H9 (cell line): Measurements from ENCODE around the gene IFNL1. TPM values are rescaled to one million over a fixed set of nuclear protein-coding genes. Genes with fewer than 3 reads are reported as not detected.

Source experiments
- DNase-seq: peaks from one replicate; pipeline ENCODE4 v3.0.0-alpha.2; 2017
- H2AFZ ChIP-seq: one replicate; pipeline ENCODE4 v1.6.1; 2013; ENCODE audit warnings: mild to moderate bottlenecking, low read length, control low read depth, moderate library complexity
- H2AK5ac ChIP-seq: 2 replicates; pipeline ENCODE4 v1.6.1; 2013; ENCODE audit warnings: low read length, control low read depth, mixed read lengths; ENCODE audit not compliant: insufficient read length
- H2BK120ac ChIP-seq: one replicate; pipeline ENCODE4 v1.6.1; 2013; ENCODE audit warnings: low read depth, mild to moderate bottlenecking, low read length, control low read depth, inconsistent platforms; ENCODE audit not compliant: poor library complexity, severe bottlenecking
- H2BK12ac ChIP-seq: 2 replicates; pipeline ENCODE4 v1.6.1; 2013; ENCODE audit warnings: low read length, control low read depth, mixed read lengths, low read depth; ENCODE audit not compliant: insufficient read length
- H2BK15ac ChIP-seq: 2 replicates; pipeline ENCODE4 v1.6.1; 2013; ENCODE audit warnings: low read depth, low read length, control low read depth
- H2BK20ac ChIP-seq: one replicate; pipeline ENCODE4 v1.6.1; 2013; ENCODE audit warnings: low read depth, mild to moderate bottlenecking, low read length, control low read depth, inconsistent platforms; ENCODE audit not compliant: poor library complexity, severe bottlenecking
- H2BK5ac ChIP-seq: 2 replicates; pipeline ENCODE4 v1.6.1; 2013; ENCODE audit warnings: low read length, control low read depth, mixed read lengths; ENCODE audit not compliant: insufficient read length
- H3K14ac ChIP-seq: 2 replicates; pipeline ENCODE4 v1.6.1; 2013; ENCODE audit warnings: low read length, control low read depth; ENCODE audit not compliant: insufficient read depth
- H3K18ac ChIP-seq: 2 replicates; pipeline ENCODE4 v1.6.1; 2013; ENCODE audit warnings: low read depth, mild to moderate bottlenecking, mixed read lengths, low read length, control low read depth; ENCODE audit not compliant: insufficient read length
- H3K23ac ChIP-seq: 2 replicates; pipeline ENCODE4 v1.6.1; 2013; ENCODE audit warnings: low read length, control low read depth, mixed read lengths, low read depth; ENCODE audit not compliant: insufficient read length
- H3K23me2 ChIP-seq: 2 replicates; pipeline ENCODE4 v1.6.1; 2013; ENCODE audit warnings: low read depth, mild to moderate bottlenecking, mixed read lengths, low read length, control low read depth; ENCODE audit not compliant: insufficient read length, poor library complexity, severe bottlenecking
- H3K27ac ChIP-seq: 2 replicates; pipeline ENCODE4 v1.5.1; 2013; ENCODE audit warnings: low read length, control low read depth, mixed read lengths, low read depth; ENCODE audit not compliant: insufficient read length
- H3K27me3 ChIP-seq: 2 replicates; pipeline ENCODE4 v1.6.1; 2013; ENCODE audit warnings: low read length, control low read depth, inconsistent platforms; ENCODE audit not compliant: insufficient read depth
- H3K4ac ChIP-seq: 2 replicates; pipeline ENCODE4 v1.6.1; 2013; ENCODE audit warnings: low read depth, mild to moderate bottlenecking, control low read depth, inconsistent platforms, low read length, moderate library complexity
- H3K4me1 ChIP-seq: 2 replicates; pipeline ENCODE4 v1.6.1; 2013; ENCODE audit warnings: low read length, control low read depth, inconsistent platforms; ENCODE audit not compliant: insufficient read depth
- H3K4me2 ChIP-seq: 2 replicates; pipeline ENCODE4 v1.6.1; 2013; ENCODE audit warnings: low read length, control low read depth, mixed read lengths; ENCODE audit not compliant: insufficient read length, insufficient read depth
- H3K56ac ChIP-seq: 2 replicates; pipeline ENCODE4 v1.6.1; 2013; ENCODE audit warnings: low read depth, mild to moderate bottlenecking, mixed read lengths, low read length, control low read depth; ENCODE audit not compliant: insufficient read length
- H3K79me1 ChIP-seq: 2 replicates; pipeline ENCODE4 v1.6.1; 2013; ENCODE audit warnings: low read depth, mild to moderate bottlenecking, moderate library complexity, low read length, control low read depth, inconsistent platforms; ENCODE audit not compliant: insufficient read depth, poor library complexity, severe bottlenecking
- H3K79me2 ChIP-seq: 2 replicates; pipeline ENCODE4 v1.6.1; 2013; ENCODE audit warnings: low read length, control low read depth, inconsistent platforms; ENCODE audit not compliant: insufficient read depth
- H3K9ac ChIP-seq: 2 replicates; pipeline ENCODE4 v1.6.1; 2013; ENCODE audit warnings: low read length, control low read depth, mixed read lengths; ENCODE audit not compliant: insufficient read length; ENCODE audit errors: extremely low read depth
- H3K9me3 ChIP-seq: one replicate; pipeline ENCODE4 v1.6.1; 2013; ENCODE audit warnings: low read depth, low read length, inconsistent platforms; ENCODE audit not compliant: control insufficient read depth
- H3T11ph ChIP-seq: one replicate; pipeline ENCODE4 v1.6.1; 2013; ENCODE audit warnings: mild to moderate bottlenecking, low read length, control low read depth, inconsistent platforms
- H4K20me1 ChIP-seq: one replicate; pipeline ENCODE4 v1.6.1; 2013; ENCODE audit not compliant: control insufficient read depth, insufficient read length, insufficient read depth
- H4K5ac ChIP-seq: 2 replicates; pipeline ENCODE4 v1.6.1; 2013; ENCODE audit warnings: low read depth, mild to moderate bottlenecking, mixed read lengths, low read length, control low read depth; ENCODE audit not compliant: insufficient read length
- H4K8ac ChIP-seq: replicated peaks from 2 replicates; pipeline ENCODE4 v1.6.1; 2013; ENCODE audit warnings: low read length, control low read depth, mixed read lengths, low read depth; ENCODE audit not compliant: insufficient read length
- H4K91ac ChIP-seq: 2 replicates; pipeline ENCODE4 v1.6.1; 2013; ENCODE audit warnings: low read depth, mild to moderate bottlenecking, moderate library complexity, mixed read lengths, low read length, control low read depth; ENCODE audit not compliant: insufficient read length
- H3K27ac Mint-ChIP-seq, 3 experiments: 2 replicates in 2 of 3; 3 replicates in 1 of 3; pipeline ENCODE4 v1.8.0; 2020 to 2021; ENCODE audit warnings: mixed read lengths in 3 of 3, mild to moderate bottlenecking in 1 of 3, moderate library complexity in 1 of 3
- H3K27me3 Mint-ChIP-seq: 2 replicates; pipeline ENCODE4 v1.8.0; 2021; ENCODE audit warnings: low read depth, mild to moderate bottlenecking, moderate library complexity, mixed read lengths
- H3K36me3 Mint-ChIP-seq, 3 experiments: 2 replicates in 2 of 3; 3 replicates in 1 of 3; pipeline ENCODE4 v1.8.0; 2020 to 2021; ENCODE audit warnings: low read depth in 3 of 3, mixed read lengths in 3 of 3; ENCODE audit not compliant: insufficient read depth in 1 of 3
- H3K4me1 Mint-ChIP-seq, 2 experiments: 2 replicates each; pipeline ENCODE4 v1.8.0; 2020; ENCODE audit warnings: mixed read lengths in 2 of 2
- H3K4me3 Mint-ChIP-seq, 2 experiments: 2 replicates in 1 of 2; 3 replicates in 1 of 2; pipeline ENCODE4 v1.8.0; 2020 to 2021; ENCODE audit warnings: mild to moderate bottlenecking in 2 of 2, mixed read lengths in 2 of 2, moderate library complexity in 1 of 2
- H3K9me3 Mint-ChIP-seq, 2 experiments: 2 replicates in 1 of 2; 3 replicates in 1 of 2; pipeline ENCODE4 v1.8.0; 2020; ENCODE audit warnings: mild to moderate bottlenecking in 2 of 2, mixed read lengths in 2 of 2, moderate library complexity in 1 of 2
- CTCF ChIP-seq: fragments of 200-600 bp; sonication (generic); conservative IDR thresholded peaks from 3 replicates; pipeline ENCODE4 v1.8.0; 2021; ENCODE audit warnings: antibody characterized with exemption, mild to moderate bottlenecking
- WGBS: extraction: QIAGEN DNeasy Blood & Tissue Kit; methylation state at CpG from one replicate; pipeline ENCODE4 v1.1.7; 2013; ENCODE audit warnings: missing lambda C conversion rate, low lambda C conversion rate, mixed read lengths; ENCODE audit not compliant: insufficient read length; ENCODE audit errors: extremely low coverage; 5-methylcytosine and 5-hydroxymethylcytosine counted together
- total RNA-seq: library from RNA; stranded (reverse); gene quantifications from 2 replicates; pipeline ENCODE4 v1.2.1, GENCODE V29; 2021

The IFNL1 gene
- total RNA-seq, 1 experiment from 2014 or later, result not detected

GRCh38 chr19:39319892-39320248, 23.7 kb downstream of the IFNL1 start:
- Histone ChIP-seq H3K79me2 (no peaks in the 10 kb centered on the region), H3K14ac (no peak overlapping the region; the same call in 1 of the 2 replicates), H3K23ac (no peak overlapping the region), H3T11ph (no peak overlapping the region), H4K91ac (no peak overlapping the region), H4K8ac (no peak overlapping the region), H2BK120ac (no peak overlapping the region), H3K23me2 (peaks cover 6% of the 10 kb centered on the region), H3K9ac (no peak overlapping the region), H4K20me1 (no peaks in the 10 kb centered on the region), H2BK12ac (no peak overlapping the region), H3K27me3 (no peaks in the 10 kb centered on the region; the same call in 1 of the 2 replicates), H2BK5ac (no peak overlapping the region), H3K4ac (no peak overlapping the region), H2BK20ac (no peak overlapping the region), H3K79me1 (no peaks in the 10 kb centered on the region), H3K4me1 (no peaks in the 10 kb centered on the region), H2BK15ac (no peak overlapping the region), H2AK5ac (no peak overlapping the region), H2AFZ (no peak overlapping the region), H4K5ac (no peak overlapping the region), H3K56ac (no peak overlapping the region), H3K9me3 (no peaks in the 10 kb centered on the region), H3K27ac (no peak overlapping the region), H3K4me2 (peak overlapping the region; percentile 79), H3K18ac (no peak overlapping the region)
- peaks cover 3 to 5% (median 3%) of the 10 kb centered on the region in 3 experiments; a peak in 4 of 7 replicates for H3K36me3 Mint-ChIP-seq
- DNase-seq, result no peak
- H3K4me3 Mint-ChIP-seq, result peak overlapping the region; percentile 75 to 96
- TF ChIP-seq CTCF, result no peak
- H3K27me3 Mint-ChIP-seq, result peaks cover 59% of the 10 kb centered on the region
- H3K9me3 Mint-ChIP-seq, result no peaks in the 10 kb centered on the region; a peak in 2 of 5 replicates
- no CpG with 5 or more reads among the region's 16 CpGs for WGBS
- H3K4me1 Mint-ChIP-seq, result peaks cover 7 to 18% of the 10 kb centered on the region in 2 experiments
- H3K27ac Mint-ChIP-seq, result no peak overlapping the region
